ENCODE measurements around the gene RABGAP1L. TPM values are rescaled to one million over a fixed set of nuclear protein-coding genes. Genes with fewer than 3 reads are reported as not detected.

The RABGAP1L gene
- total RNA-seq, 2 experiments from 2014 or later, result 59.8 to 67.6 TPM

- Histone ChIP-seq H3K4me1 (ENCODE audit: insufficient read depth, low read length) (peaks cover 4% of the 10 kb centered on the region), H3K4me3 (ENCODE audit: low read length) (no peak overlapping the region), H3K27ac (ENCODE audit: low read depth in 1 of 2, low read length in 2 of 2) (no peak overlapping the region), H3K36me3 (ENCODE audit: insufficient read depth, low read length) (no peaks in the 10 kb centered on the region), H3K9me3 (ENCODE audit: control insufficient read depth in 1 of 2, insufficient read depth in 1 of 2, low read length in 2 of 2) (no peaks in the 10 kb centered on the region), H3K27me3 (ENCODE audit: control insufficient read depth in 1 of 2, insufficient read depth in 2 of 2, low read length in 2 of 2) (no peaks in the 10 kb centered on the region)
- peaks cover 4% of the 10 kb centered on the region for H3K9me3 Mint-ChIP-seq
- peaks cover 19% of the 10 kb centered on the region for H3K36me3 Mint-ChIP-seq (ENCODE audit: low read depth)
- TF ChIP-seq, protein P1, sequence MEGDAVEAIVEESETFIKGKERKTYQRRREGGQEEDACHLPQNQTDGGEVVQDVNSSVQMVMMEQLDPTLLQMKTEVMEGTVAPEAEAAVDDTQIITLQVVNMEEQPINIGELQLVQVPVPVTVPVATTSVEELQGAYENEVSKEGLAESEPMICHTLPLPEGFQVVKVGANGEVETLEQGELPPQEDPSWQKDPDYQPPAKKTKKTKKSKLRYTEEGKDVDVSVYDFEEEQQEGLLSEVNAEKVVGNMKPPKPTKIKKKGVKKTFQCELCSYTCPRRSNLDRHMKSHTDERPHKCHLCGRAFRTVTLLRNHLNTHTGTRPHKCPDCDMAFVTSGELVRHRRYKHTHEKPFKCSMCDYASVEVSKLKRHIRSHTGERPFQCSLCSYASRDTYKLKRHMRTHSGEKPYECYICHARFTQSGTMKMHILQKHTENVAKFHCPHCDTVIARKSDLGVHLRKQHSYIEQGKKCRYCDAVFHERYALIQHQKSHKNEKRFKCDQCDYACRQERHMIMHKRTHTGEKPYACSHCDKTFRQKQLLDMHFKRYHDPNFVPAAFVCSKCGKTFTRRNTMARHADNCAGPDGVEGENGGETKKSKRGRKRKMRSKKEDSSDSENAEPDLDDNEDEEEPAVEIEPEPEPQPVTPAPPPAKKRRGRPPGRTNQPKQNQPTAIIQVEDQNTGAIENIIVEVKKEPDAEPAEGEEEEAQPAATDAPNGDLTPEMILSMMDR (IDR thresholded peaks at IDR 0.05), result no peak
- no peaks in the 10 kb centered on the region for H3K27me3 Mint-ChIP-seq
- H3K27ac Mint-ChIP-seq, result peak overlapping the region; percentile 33
- ATAC-seq (ENCODE audit: poor library complexity) (no peak), DNase-seq (no peak)
- H3K4me1 Mint-ChIP-seq (ENCODE audit: low read depth), result peaks cover 46% of the 10 kb centered on the region
- intact Hi-C loops (cut with DNase I, micrococcal nuclease), result no loop called here
- H3K4me3 Mint-ChIP-seq, result no peak overlapping the region
- ChIA-PET POLR2A (interaction anchor here (0.7 to 1.2 kb wide), 2 partner anchors 46 to 88 kb away, joined by 3 read pairs; no protein-coding TSS in a partner anchor), CTCF (interaction anchor here (1.3 to 1.7 kb wide), 2 partner anchors 10 to 20 kb away, joined by 5 to 6 read pairs; no protein-coding TSS in a partner anchor)
Measured at GRCh38 chr1:174911606-174912005, 752.3 kb downstream of the RABGAP1L start.

DNA sequence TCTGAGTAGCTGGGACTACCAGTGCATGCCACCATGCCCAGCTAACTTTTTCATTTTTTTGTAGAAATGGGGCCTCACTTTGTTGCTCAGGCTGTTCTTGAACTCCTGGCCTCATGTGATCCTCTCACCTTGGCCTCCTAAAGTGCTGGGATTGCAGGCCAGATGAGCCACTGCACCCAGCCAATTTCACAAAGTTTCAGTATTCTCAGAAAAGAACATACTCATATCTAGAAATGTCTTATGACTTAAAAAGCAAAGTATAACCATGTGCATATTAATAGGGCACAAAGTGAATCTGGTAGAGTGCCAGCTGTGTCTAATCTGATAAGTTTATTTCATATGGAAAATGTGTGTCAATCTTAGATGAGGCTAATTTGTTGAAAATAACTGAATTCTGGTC lies 752.9 kb downstream of the RABGAP1L start:
- intact Hi-C loops (cut with DNase I, micrococcal nuclease), result no loop called here
- Histone ChIP-seq H3K27me3 (ENCODE audit: control insufficient read depth in 1 of 2, insufficient read depth in 2 of 2, low read length in 2 of 2) (no peaks in the 10 kb centered on the region), H3K9me3 (ENCODE audit: control insufficient read depth in 1 of 2, insufficient read depth in 1 of 2, low read length in 2 of 2) (no peaks in the 10 kb centered on the region), H3K4me3 (ENCODE audit: low read length) (no peak overlapping the region), H3K27ac (ENCODE audit: low read depth in 1 of 2, low read length in 2 of 2) (no peak overlapping the region), H3K4me1 (ENCODE audit: insufficient read depth, low read length) (peaks cover 4% of the 10 kb centered on the region), H3K36me3 (ENCODE audit: insufficient read depth, low read length) (no peaks in the 10 kb centered on the region)
- ChIA-PET CTCF (interaction anchor here (1.3 to 1.7 kb wide), 2 partner anchors 11 to 20 kb away, joined by 5 to 6 read pairs; no protein-coding TSS in a partner anchor), POLR2A (interaction anchor here (0.7 to 1.4 kb wide), 2 partner anchors 87 to 88 kb away, joined by 3 read pairs; no protein-coding TSS in a partner anchor)
- Mint-ChIP-seq H3K9me3 (peaks cover 4% of the 10 kb centered on the region), H3K27ac (no peak overlapping the region), H3K4me1 (ENCODE audit: low read depth) (peaks cover 52% of the 10 kb centered on the region), H3K27me3 (no peaks in the 10 kb centered on the region), H3K36me3 (ENCODE audit: low read depth) (peaks cover 15% of the 10 kb centered on the region), H3K4me3 (no peak overlapping the region)
- TF ChIP-seq, protein P1 (IDR thresholded peaks at IDR 0.05), result no peak
- no peak for DNase-seq
- ATAC-seq (ENCODE audit: poor library complexity), result no peak

DNA sequence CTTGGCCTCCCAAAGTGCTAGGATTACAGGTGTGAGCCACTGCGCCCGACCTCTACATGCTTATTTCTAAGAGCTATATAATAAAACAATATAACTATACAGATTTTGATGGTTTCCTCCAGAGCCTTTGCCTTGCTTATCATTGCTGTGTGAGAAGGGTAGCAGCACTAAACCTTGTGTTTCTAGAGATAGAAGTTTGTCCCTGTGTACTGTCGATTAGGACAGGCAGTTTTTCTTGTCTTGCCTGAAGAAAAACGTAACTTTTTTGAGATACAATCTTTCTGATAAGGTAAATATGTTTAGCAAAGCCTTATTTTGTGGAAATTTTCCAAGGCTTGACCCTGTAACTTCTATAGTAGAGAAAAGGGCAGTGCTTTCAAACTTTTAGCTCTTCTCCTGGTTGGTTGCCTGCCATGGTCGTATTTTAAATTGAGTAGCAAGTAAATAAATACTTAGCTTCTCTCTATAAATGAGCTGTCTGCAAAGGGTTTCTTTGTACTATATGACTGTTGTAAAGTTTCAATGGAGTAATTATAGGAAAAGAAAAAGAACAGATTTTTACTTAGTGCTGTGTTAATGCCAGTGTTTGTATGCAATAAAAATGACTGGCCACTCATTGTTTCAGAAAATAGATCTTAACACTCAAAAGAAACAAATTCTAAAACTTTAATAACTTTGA lies 754.0 kb downstream of the RABGAP1L start:
- Histone ChIP-seq H3K27ac (ENCODE audit: low read depth in 1 of 2, low read length in 2 of 2) (no peak overlapping the region), H3K27me3 (ENCODE audit: control insufficient read depth in 1 of 2, insufficient read depth in 2 of 2, low read length in 2 of 2) (no peaks in the 10 kb centered on the region), H3K4me1 (ENCODE audit: insufficient read depth, low read length) (peaks cover 4% of the 10 kb centered on the region), H3K4me3 (ENCODE audit: low read length) (no peak overlapping the region), H3K9me3 (ENCODE audit: control insufficient read depth in 1 of 2, insufficient read depth in 1 of 2, low read length in 2 of 2) (no peaks in the 10 kb centered on the region), H3K36me3 (ENCODE audit: insufficient read depth, low read length) (no peaks in the 10 kb centered on the region)
- Mint-ChIP-seq H3K27me3 (no peaks in the 10 kb centered on the region), H3K4me1 (ENCODE audit: low read depth) (peaks cover 45% of the 10 kb centered on the region), H3K36me3 (ENCODE audit: low read depth) (peaks cover 6% of the 10 kb centered on the region), H3K9me3 (no peaks in the 10 kb centered on the region), H3K4me3 (no peak overlapping the region), H3K27ac (peak overlapping the region; percentile 40)
- ChIA-PET POLR2A (interaction anchor here (1.1 to 1.4 kb wide), 2 partner anchors 55 to 87 kb away, joined by 3 to 4 read pairs; no protein-coding TSS in a partner anchor), CTCF (no interaction called here)
- intact Hi-C loops (cut with DNase I, micrococcal nuclease), result no loop called here
- ATAC-seq (ENCODE audit: poor library complexity) (no peak), DNase-seq (no peak)
- TF ChIP-seq, protein P1 (IDR thresholded peaks at IDR 0.05), result no peak

Data from CD4-positive, alpha-beta T cell (primary cell).